OCI-LY1 (cell line): ENCODE data around the gene BICDL1.

Experiments used
- EZH2 ChIP-seq: fragments of 200-600 bp; sonication (generic), shearing (Covaris generic); IDR thresholded peaks from 2 replicates; pipeline ENCODE4 v1.8.0; 2017; ENCODE audit warnings: borderline replicate concordance, mixed run types, mild to moderate bottlenecking, antibody characterized with exemption, low read length, moderate library complexity, mixed read lengths
- TF ChIP-seq, protein P1 (sequence below): fragments of 200-600 bp; sonication (generic), shearing (Covaris generic); IDR thresholded peaks from 2 replicates; pipeline ENCODE4 v1.5.1; 2017; ENCODE audit warnings: mild to moderate bottlenecking, antibody characterized with exemption, low read length, moderate library complexity, mixed read lengths

DNA sequence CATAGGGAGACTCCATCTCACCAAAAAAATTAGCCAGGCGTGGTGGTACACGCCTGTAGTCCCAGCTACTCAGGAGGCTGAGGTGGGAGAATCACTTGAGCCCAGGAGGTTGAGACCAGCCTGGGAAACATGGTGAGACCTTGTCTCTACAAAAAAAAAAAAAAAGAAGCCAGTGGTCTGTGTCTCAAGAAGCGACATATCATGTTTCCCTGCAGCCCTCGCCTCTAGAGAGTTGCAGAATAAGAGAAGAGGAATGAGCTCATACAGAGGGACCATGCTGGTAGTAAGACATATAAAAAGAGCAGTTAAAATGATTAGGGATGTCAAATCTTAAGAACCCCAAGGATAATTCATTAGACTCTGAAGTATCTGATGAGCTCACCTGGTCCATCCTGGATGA is 39.4 kb upstream of the BICDL1 start:
- TF ChIP-seq, protein P1, sequence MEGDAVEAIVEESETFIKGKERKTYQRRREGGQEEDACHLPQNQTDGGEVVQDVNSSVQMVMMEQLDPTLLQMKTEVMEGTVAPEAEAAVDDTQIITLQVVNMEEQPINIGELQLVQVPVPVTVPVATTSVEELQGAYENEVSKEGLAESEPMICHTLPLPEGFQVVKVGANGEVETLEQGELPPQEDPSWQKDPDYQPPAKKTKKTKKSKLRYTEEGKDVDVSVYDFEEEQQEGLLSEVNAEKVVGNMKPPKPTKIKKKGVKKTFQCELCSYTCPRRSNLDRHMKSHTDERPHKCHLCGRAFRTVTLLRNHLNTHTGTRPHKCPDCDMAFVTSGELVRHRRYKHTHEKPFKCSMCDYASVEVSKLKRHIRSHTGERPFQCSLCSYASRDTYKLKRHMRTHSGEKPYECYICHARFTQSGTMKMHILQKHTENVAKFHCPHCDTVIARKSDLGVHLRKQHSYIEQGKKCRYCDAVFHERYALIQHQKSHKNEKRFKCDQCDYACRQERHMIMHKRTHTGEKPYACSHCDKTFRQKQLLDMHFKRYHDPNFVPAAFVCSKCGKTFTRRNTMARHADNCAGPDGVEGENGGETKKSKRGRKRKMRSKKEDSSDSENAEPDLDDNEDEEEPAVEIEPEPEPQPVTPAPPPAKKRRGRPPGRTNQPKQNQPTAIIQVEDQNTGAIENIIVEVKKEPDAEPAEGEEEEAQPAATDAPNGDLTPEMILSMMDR, result no peak
- TF ChIP-seq EZH2, result no peak
